Adrenal gland (tissue), 12 donors: Measurements from ENCODE around the gene COLGALT1. TPM values are rescaled to one million over a fixed set of nuclear protein-coding genes. Genes with fewer than 3 reads are reported as not detected.

Experiments
- DNase-seq, 7 donors: peaks; one replicate each; pipeline ENCODE4 v3.0.0-alpha.2; 2019 to 2020
- H3K27ac ChIP-seq, 5 donors: fragments of 200-600 bp; sonication (generic) in 4 of 5; 1 replicate in 3 of 5; 2 replicates in 2 of 5; pipeline versions ENCODE4 v1.5.1 to v1.8.0; 2016 to 2020; ENCODE audit warnings: mild to moderate bottlenecking in 1 of 5
- H3K27me3 ChIP-seq: fragments of 200-600 bp; 2 replicates; pipeline ENCODE4 v1.8.0; 2021
- H3K36me3 ChIP-seq, 2 donors: fragments of 200-600 bp; replicated peaks in 1 of 2; 1 replicate in 1 of 2; 2 replicates in 1 of 2; pipeline versions ENCODE4 v1.5.1 to v1.8.0; 2018 to 2022
- H3K4me1 ChIP-seq, 2 donors: fragments of 200-600 bp; replicated peaks in 1 of 2; 1 replicate in 1 of 2; 2 replicates in 1 of 2; pipeline versions ENCODE4 v1.5.1 to v1.8.0; 2018 to 2021
- H3K4me3 ChIP-seq, 4 donors: fragments of 200-600 bp; sonication (generic) in 3 of 4; one replicate each; pipeline ENCODE4 v1.5.1; 2016 to 2018
- H3K9me3 ChIP-seq, 3 donors: fragments of 200-600 bp; sonication (generic) in 1 of 3; replicated peaks in 1 of 3; 1 replicate in 2 of 3; 2 replicates in 1 of 3; pipeline versions ENCODE4 v1.5.1 to v1.8.0; 2016 to 2021
- CTCF ChIP-seq, 6 experiments: fragments of 450-650 bp in 4 of 6; fragments of 200-600 bp in 2 of 6; sonication (generic) in 1 of 6; IDR thresholded peaks; 1 replicate in 5 of 6; 2 replicates in 1 of 6; pipeline versions ENCODE4 v1.5.1 to v1.8.0; 2016 to 2021; ENCODE audit warnings: antibody characterized with exemption in 6 of 6, mild to moderate bottlenecking in 2 of 6, moderate library complexity in 1 of 6
- POLR2A ChIP-seq, 2 donors: fragments of 450-650 bp; IDR thresholded peaks; one replicate each; pipeline ENCODE4 v1.6.1; 2017; ENCODE audit warnings: antibody characterized with exemption in 2 of 2, mild to moderate bottlenecking in 2 of 2, moderate library complexity in 1 of 2
- whole genome bisulfite sequencing, 4 donors: extraction: QIAGEN DNeasy Blood & Tissue Kit in 2 of 4; methylation state at CpG; one replicate each; pipeline versions ENCODE4 v1.1.5 to v1.1.7; 2013 to 2017; 5-methylcytosine and 5-hydroxymethylcytosine counted together
- intact Hi-C, 2 donors: fragments of 100-400 bp; cut with DNase I; formaldehyde crosslinking; loops; one replicate each; pipeline versions ENCODE4 v1.14.1 to v1.15.0; 2022 to 2023
- polyA plus RNA-seq, 3 donors: library from polyadenylated mRNA; stranded (reverse); fragments of 200-250 nt in 2 of 3; fragments of 350-450 nt in 1 of 3; fragmentation: Illumina TruSeq in 1 of 3; extraction: RNeasy Lipid Tissue Mini Kit (QIAGEN cat#74804) in 1 of 3; gene quantifications; one replicate each; pipeline ENCODE4 v1.2.3, GENCODE V29; 2013 to 2014
- total RNA-seq, 9 donors: library from RNA; depleted of rRNA in 4 of 9; stranded (reverse); fragments of >200 nt in 4 of 9; fragments of 120-200 nt in 1 of 9; fragmentation: NEBNext Ultra II Directional in 1 of 9; extraction: Animal tissue kit (Norgen Biotek cat#: 25700) in 1 of 9; gene quantifications; one replicate each; pipeline versions ENCODE4 v1.1.0 to v1.2.4, GENCODE V29; 2013 to 2023
- donor health status: healthy with polysubstance abuse.
- donor health status: Bipolar disorder and iron deficiency.
- donor health status: DM: yes; HTN: yes; CAD: no.
- donor health status: DM: no; HTN: no; CAD: no.
- donor health status: DM: no; HTN: no; CAD: no.
- donor health status: DM: yes; HTN: yes; CAD: no.

Gene COLGALT1
- total and polyA plus RNA-seq, 12 donors: 23.5 to 81.0 (median 56.7) TPM

GRCh38 chr19:17606590-17607185 lies 51.2 kb downstream of the COLGALT1 start:
- H3K4me1 ChIP-seq: peaks cover 5 to 8% of the 10 kb centered on the region in 2 donors
- TF ChIP-seq CTCF (IDR thresholded peaks at IDR 0.05) (no peak), POLR2A (IDR thresholded peaks at IDR 0.05) (no peak)
- no peaks in the 10 kb centered on the region for H3K36me3 ChIP-seq
- H3K4me3 ChIP-seq: peak overlapping the region in 1 of 4 donors; percentile 44
- peak overlapping the region in 1 of 5 donors; percentile 86 for H3K27ac ChIP-seq
- intact Hi-C loops: no loop called here
- DNase-seq: no peak
- peaks cover 4% of the 10 kb centered on the region for H3K27me3 ChIP-seq
- no peaks in the 10 kb centered on the region for H3K9me3 ChIP-seq
- WGBS, 4 donors: 21 to 23% (median 23%) methylated on average over 12 to 18 of the region's 18 CpGs

GRCh38 chr19:17607936-17608335 lies 52.5 kb downstream of the COLGALT1 start:
- no peak for DNase-seq
- intact Hi-C loops: no loop called here
- WGBS, 4 donors: 93 to 98% (median 95%) methylated on average over 9 of the region's 9 CpGs
- no peaks in the 10 kb centered on the region for H3K27me3 ChIP-seq
- H3K36me3 ChIP-seq: no peaks in the 10 kb centered on the region
- H3K9me3 ChIP-seq: no peaks in the 10 kb centered on the region
- no peak overlapping the region for H3K4me3 ChIP-seq
- peaks cover 5 to 8% of the 10 kb centered on the region in 2 donors for H3K4me1 ChIP-seq
- no peak overlapping the region for H3K27ac ChIP-seq
- TF ChIP-seq POLR2A (IDR thresholded peaks at IDR 0.05): no peak
- no peak for TF ChIP-seq CTCF (IDR thresholded peaks at IDR 0.05)

GRCh38 chr19:17610384-17610783 lies 54.9 kb downstream of the COLGALT1 start:
- Histone ChIP-seq H3K4me3 (no peak overlapping the region), H3K9me3 (no peaks in the 10 kb centered on the region), H3K27ac (no peak overlapping the region), H3K27me3 (no peaks in the 10 kb centered on the region), H3K36me3 (no peaks in the 10 kb centered on the region), H3K4me1 (peaks cover 5 to 8% of the 10 kb centered on the region in 2 donors)
- intact Hi-C loops: no loop called here
- TF ChIP-seq CTCF (IDR thresholded peaks at IDR 0.05): no peak
- no peak for TF ChIP-seq POLR2A (IDR thresholded peaks at IDR 0.05)
- DNase-seq: no peak
- WGBS, 4 donors: 58 to 74% (median 62%) methylated on average over 7 of the region's 7 CpGs

- intact Hi-C loops: no loop called here
- Histone ChIP-seq H3K4me1 (peaks cover 0 to 2% of the 10 kb centered on the region in 2 donors), H3K27ac (no peak overlapping the region), H3K36me3 (no peaks in the 10 kb centered on the region), H3K27me3 (no peaks in the 10 kb centered on the region), H3K9me3 (no peaks in the 10 kb centered on the region), H3K4me3 (no peak overlapping the region)
- TF ChIP-seq CTCF (IDR thresholded peaks at IDR 0.05) (no peak), POLR2A (IDR thresholded peaks at IDR 0.05) (no peak)
- no peak for DNase-seq
- WGBS, 4 donors: 71 to 83% (median 74%) methylated on average over 7 of the region's 7 CpGs
Observed at GRCh38 chr19:17611462-17612244, 56.2 kb downstream of the COLGALT1 start.
